ENCODE measurements around the gene TAPT1.

DNA sequence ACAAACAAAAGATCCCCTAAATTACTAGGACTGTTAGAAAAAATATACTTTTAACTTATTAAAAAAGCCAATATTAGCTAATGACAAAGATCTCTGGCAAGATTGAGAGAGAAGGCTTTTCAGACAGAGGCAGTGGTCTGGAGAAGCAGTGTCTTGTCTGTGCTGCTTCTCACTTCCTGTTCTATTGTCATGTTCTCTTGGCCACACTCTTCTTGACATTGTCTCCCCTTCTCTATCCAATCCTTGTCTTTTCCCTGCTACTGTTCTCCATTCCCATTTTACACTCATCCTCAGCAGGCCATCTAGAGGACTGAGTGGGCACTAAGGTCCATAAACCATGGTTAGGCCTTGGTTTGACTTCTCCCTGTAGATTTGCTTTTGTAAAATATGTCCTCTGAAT is 14.0 kb upstream of the TAPT1 start:
- TF ChIP-seq, protein P1, sequence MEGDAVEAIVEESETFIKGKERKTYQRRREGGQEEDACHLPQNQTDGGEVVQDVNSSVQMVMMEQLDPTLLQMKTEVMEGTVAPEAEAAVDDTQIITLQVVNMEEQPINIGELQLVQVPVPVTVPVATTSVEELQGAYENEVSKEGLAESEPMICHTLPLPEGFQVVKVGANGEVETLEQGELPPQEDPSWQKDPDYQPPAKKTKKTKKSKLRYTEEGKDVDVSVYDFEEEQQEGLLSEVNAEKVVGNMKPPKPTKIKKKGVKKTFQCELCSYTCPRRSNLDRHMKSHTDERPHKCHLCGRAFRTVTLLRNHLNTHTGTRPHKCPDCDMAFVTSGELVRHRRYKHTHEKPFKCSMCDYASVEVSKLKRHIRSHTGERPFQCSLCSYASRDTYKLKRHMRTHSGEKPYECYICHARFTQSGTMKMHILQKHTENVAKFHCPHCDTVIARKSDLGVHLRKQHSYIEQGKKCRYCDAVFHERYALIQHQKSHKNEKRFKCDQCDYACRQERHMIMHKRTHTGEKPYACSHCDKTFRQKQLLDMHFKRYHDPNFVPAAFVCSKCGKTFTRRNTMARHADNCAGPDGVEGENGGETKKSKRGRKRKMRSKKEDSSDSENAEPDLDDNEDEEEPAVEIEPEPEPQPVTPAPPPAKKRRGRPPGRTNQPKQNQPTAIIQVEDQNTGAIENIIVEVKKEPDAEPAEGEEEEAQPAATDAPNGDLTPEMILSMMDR (IDR thresholded peaks at IDR 0.05), result no peak
- TF ChIP-seq TCF7L2 (IDR thresholded peaks at IDR 0.05; ENCODE audit: low read depth, low read length), result no peak
- no peak for TF ChIP-seq POLR2AphosphoS5 (IDR thresholded peaks at IDR 0.05; ENCODE audit: low read depth, low read length)
- TF ChIP-seq, protein P2, sequence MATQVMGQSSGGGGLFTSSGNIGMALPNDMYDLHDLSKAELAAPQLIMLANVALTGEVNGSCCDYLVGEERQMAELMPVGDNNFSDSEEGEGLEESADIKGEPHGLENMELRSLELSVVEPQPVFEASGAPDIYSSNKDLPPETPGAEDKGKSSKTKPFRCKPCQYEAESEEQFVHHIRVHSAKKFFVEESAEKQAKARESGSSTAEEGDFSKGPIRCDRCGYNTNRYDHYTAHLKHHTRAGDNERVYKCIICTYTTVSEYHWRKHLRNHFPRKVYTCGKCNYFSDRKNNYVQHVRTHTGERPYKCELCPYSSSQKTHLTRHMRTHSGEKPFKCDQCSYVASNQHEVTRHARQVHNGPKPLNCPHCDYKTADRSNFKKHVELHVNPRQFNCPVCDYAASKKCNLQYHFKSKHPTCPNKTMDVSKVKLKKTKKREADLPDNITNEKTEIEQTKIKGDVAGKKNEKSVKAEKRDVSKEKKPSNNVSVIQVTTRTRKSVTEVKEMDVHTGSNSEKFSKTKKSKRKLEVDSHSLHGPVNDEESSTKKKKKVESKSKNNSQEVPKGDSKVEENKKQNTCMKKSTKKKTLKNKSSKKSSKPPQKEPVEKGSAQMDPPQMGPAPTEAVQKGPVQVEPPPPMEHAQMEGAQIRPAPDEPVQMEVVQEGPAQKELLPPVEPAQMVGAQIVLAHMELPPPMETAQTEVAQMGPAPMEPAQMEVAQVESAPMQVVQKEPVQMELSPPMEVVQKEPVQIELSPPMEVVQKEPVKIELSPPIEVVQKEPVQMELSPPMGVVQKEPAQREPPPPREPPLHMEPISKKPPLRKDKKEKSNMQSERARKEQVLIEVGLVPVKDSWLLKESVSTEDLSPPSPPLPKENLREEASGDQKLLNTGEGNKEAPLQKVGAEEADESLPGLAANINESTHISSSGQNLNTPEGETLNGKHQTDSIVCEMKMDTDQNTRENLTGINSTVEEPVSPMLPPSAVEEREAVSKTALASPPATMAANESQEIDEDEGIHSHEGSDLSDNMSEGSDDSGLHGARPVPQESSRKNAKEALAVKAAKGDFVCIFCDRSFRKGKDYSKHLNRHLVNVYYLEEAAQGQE (IDR thresholded peaks at IDR 0.05; ENCODE audit: insufficient read depth in 1 of 2, low read depth in 2 of 2, low read length in 1 of 2), result no peak
